DND-41 (cell line): ENCODE results near the gene FRS3.

Experiments
- CTCF ChIP-seq: IDR thresholded peaks from 2 replicates; pipeline ENCODE4 v1.5.1; 2012; ENCODE audit warnings: borderline replicate concordance, low read length, moderate library complexity, mild to moderate bottlenecking; ENCODE audit not compliant: poor library complexity, severe bottlenecking; ENCODE audit errors: extremely low read depth
- EZH2 ChIP-seq: IDR thresholded peaks from 3 replicates; pipeline ENCODE4 v1.6.1; 2012; ENCODE audit warnings: borderline replicate concordance, low read depth, mild to moderate bottlenecking, moderate library complexity, low read length, inconsistent platforms; ENCODE audit not compliant: severe bottlenecking

DNA sequence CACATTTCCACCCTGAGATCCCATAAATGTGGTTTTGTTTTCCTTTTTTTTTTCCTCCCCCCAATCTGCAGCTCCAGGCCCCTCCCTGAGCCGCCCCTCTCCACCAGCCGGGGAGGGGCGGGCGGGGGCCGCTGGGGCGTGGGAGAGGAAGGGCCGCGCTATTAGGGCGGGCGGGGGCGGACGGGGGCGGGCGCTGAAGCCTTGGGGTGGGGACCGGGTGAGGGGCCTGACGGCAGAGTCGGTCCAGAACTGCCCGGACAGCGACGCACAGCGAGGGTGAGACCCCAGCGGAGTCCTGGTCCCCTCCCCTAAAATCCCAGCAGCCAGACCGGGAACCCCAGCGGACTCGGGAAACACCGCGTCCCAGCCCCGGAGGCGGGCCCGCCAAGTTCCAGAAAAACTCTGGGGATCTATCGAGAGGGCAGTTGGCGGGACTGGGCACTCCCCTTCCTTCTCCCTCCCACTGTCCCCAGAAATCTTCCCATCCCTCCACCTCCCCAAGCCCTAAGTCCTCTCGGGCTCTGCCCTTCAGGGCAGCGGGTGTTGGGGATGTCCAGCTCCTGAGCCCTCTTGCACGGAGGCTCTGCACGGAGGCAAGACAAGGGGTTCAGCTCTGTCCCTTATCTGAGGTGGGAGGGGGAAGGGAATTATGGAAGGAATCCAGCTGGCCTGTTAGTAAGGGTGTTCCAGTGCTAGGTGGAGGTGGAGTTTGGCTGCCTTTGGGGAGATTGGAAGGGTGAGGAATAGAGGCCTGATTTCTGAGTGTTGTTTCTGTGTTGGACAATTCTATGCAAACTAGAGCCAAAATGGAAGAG lies 1.1 kb upstream of the FRS3 start, which contains the start of gene PRICKLE4:
- TF ChIP-seq CTCF = no peak
- TF ChIP-seq EZH2 = no peak
